ENCODE measurements around the gene SLC9A8. TPM values are rescaled to one million over a fixed set of nuclear protein-coding genes. Genes with fewer than 3 reads are reported as not detected.

Gene SLC9A8
- total RNA-seq, 1 donor from 2014 or later, result 8.8 TPM

DNA sequence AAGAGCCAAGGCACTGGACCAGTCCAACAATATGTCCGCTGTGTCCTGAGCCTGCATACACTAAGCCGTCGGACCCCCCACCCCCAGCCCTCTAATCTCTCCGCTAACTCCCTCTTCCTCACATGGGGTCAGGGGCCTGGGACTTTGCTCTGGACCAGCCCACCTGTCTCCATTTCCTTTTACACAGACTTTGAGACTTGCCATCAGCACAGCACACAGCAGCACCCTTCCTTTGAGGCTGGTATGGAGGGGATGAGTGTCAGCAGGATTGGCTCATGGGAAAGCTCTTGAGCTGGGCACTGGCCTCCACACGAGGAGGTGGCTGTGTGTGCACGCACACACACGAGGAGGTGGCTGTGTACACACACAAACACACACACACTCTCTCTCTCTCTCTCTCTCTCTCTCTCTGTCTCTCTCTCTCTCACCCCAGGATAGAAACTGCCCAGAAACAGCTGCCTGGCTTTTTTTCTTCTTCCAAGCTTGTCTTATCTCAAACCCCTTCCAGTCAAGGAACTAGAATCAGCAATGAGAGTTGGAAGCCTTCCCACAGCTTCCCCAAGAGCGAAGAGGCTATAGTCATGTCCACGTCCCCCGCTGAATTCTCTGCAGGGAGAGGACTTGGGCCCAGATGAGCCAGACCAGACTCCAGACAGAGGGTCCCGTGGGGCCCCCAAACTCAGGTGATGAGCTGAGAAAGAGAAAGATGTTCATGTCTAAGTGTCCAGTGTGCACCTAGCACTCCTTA is 18.6 kb downstream of the SLC9A8 start:
- Histone ChIP-seq H3K4me1 (no peaks in the 10 kb centered on the region), H3K9me3 (no peaks in the 10 kb centered on the region), H3K27ac (no peak overlapping the region), H3K27me3 (no peaks in the 10 kb centered on the region), H3K36me3 (peaks cover 0 to 12% of the 10 kb centered on the region in 2 donors), H3K4me3 (no peak overlapping the region)
- TF ChIP-seq POLR2A (IDR thresholded peaks at IDR 0.05) (no peak), POLR2AphosphoS5 (IDR thresholded peaks at IDR 0.05; ENCODE audit: insufficient read depth in 1 of 2, low read depth in 1 of 2) (no peak)
- TF ChIP-seq, protein P1, sequence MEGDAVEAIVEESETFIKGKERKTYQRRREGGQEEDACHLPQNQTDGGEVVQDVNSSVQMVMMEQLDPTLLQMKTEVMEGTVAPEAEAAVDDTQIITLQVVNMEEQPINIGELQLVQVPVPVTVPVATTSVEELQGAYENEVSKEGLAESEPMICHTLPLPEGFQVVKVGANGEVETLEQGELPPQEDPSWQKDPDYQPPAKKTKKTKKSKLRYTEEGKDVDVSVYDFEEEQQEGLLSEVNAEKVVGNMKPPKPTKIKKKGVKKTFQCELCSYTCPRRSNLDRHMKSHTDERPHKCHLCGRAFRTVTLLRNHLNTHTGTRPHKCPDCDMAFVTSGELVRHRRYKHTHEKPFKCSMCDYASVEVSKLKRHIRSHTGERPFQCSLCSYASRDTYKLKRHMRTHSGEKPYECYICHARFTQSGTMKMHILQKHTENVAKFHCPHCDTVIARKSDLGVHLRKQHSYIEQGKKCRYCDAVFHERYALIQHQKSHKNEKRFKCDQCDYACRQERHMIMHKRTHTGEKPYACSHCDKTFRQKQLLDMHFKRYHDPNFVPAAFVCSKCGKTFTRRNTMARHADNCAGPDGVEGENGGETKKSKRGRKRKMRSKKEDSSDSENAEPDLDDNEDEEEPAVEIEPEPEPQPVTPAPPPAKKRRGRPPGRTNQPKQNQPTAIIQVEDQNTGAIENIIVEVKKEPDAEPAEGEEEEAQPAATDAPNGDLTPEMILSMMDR (IDR thresholded peaks at IDR 0.05), result no peak
- no peak for DNase-seq (ENCODE audit: extremely low spot score in 2 of 2)
- intact Hi-C loops (cut with DNase I), result no loop called here

DNA sequence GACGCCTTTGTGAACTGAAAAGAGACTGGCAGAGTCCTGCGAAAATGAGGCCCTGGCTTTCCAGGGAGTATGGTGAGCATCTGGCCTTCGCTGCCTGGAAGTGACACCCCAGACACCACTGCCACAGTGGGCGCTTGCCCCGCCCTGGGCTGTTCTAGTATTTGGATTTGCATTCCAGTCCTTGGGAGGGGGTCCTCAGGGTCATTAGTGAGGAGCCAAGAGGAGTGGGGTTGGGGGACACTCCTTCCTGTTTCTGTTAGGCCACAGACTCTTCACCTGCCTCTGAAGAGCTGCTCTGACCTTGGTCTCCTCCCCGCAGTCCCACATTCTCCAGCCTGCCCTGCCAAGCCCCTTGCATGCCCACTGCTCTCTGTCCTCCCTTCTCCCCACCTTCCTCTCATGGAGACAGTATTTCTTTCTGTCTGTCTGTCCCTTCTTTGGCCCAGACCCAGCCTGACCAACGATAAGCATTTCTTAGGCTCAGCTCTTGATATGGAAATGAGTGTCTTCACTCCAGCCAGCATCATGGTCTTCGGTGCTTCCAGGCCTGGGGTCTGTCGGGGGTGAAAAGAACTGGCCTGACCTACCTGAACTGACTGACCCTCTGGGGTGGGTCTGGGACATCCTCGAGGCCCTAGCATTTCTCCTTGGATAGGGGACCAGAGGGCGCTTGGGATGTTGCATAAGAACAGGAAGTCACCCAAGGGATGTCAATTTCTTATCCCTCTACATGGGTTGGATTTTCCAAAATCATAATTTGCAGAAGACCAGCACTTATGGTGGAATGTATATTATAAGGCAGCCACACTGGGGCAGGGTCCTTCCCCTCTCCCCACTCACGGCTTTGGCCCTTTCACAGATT is 19.4 kb downstream of the SLC9A8 start:
- H3K9me3 ChIP-seq, result no peaks in the 10 kb centered on the region
- intact Hi-C loops (cut with DNase I), result no loop called here
- TF ChIP-seq POLR2A (IDR thresholded peaks at IDR 0.05) (no peak), POLR2AphosphoS5 (IDR thresholded peaks at IDR 0.05; ENCODE audit: insufficient read depth in 1 of 2, low read depth in 1 of 2) (no peak)
- TF ChIP-seq, protein P1 (IDR thresholded peaks at IDR 0.05), result no peak
- H3K36me3 ChIP-seq, result peaks cover 0 to 12% of the 10 kb centered on the region in 2 donors
- H3K27me3 ChIP-seq, result no peaks in the 10 kb centered on the region
- H3K4me3 ChIP-seq, result no peak overlapping the region
- no peak for DNase-seq (ENCODE audit: extremely low spot score in 2 of 2)
- no peak overlapping the region for H3K27ac ChIP-seq
- H3K4me1 ChIP-seq, result no peaks in the 10 kb centered on the region

DNA sequence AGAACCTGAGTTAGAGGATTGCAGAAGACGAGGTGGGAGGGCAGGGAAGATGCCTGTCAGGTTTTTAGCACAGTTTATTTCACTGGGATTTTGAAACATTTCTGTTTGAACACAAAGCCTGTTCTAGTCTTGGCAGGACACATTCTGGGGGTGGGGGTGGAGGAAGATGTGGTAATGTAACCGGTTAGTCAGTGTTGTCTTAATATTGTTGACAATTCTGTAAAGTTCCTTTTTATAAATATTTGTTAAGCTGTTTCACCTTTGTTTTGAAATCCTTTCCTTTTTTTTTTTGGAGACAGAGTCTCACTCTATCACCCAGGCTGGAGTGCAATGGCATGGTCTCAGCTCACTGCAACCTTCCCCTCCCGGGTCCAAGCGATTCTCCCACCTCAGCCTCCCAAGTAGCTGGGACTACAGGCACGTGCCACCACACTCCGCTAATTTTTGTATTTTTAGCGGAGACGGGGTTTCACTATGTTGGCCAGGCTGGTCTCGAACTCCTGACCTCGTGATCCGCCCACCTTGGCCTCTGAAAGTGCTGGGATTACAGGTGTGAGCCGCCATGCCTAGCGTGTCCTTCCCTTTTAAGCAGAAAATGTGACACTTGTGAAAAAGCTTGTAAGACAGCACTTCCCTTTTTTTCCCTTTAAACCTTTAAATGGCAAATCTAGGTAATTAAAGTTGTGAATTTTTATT is 20.2 kb downstream of the SLC9A8 start:
- DNase-seq (ENCODE audit: extremely low spot score in 2 of 2), result no peak
- TF ChIP-seq POLR2AphosphoS5 (IDR thresholded peaks at IDR 0.05; ENCODE audit: insufficient read depth in 1 of 2, low read depth in 1 of 2) (no peak), POLR2A (IDR thresholded peaks at IDR 0.05) (no peak)
- TF ChIP-seq, protein P1 (IDR thresholded peaks at IDR 0.05), result no peak
- Histone ChIP-seq H3K9me3 (no peaks in the 10 kb centered on the region), H3K27me3 (no peaks in the 10 kb centered on the region), H3K4me1 (no peaks in the 10 kb centered on the region), H3K27ac (no peak overlapping the region), H3K36me3 (peaks cover 0 to 12% of the 10 kb centered on the region in 2 donors), H3K4me3 (no peak overlapping the region)
- intact Hi-C loops (cut with DNase I), result no loop called here

DNA sequence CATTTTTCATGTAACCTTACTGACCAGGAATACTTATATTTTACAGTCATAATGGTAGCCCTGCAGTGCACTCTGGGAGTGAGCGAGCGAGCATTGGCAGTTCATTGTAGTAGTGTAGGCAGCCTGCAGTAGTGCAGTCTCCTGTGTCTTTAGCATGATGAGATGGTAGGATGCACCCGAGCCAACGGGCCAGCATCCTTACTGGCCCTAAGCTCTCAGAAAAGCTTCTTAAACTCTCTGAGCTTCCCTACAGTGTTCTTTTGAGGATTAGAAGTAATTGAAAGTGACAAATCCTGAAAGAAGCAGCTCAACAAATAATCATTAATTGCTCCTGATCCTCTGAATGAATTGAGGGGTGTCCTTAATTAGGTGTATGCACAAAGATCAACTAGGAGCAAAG is 20.9 kb downstream of the SLC9A8 start:
- Histone ChIP-seq H3K4me3 (no peak overlapping the region), H3K9me3 (no peaks in the 10 kb centered on the region), H3K36me3 (peaks cover 0 to 12% of the 10 kb centered on the region in 2 donors), H3K27ac (no peak overlapping the region), H3K27me3 (no peaks in the 10 kb centered on the region), H3K4me1 (no peaks in the 10 kb centered on the region)
- TF ChIP-seq, protein P1 (IDR thresholded peaks at IDR 0.05), result no peak
- TF ChIP-seq POLR2A (IDR thresholded peaks at IDR 0.05), result no peak
- TF ChIP-seq POLR2AphosphoS5 (IDR thresholded peaks at IDR 0.05; ENCODE audit: insufficient read depth in 1 of 2, low read depth in 1 of 2), result no peak
- DNase-seq (ENCODE audit: extremely low spot score in 2 of 2), result no peak
- intact Hi-C loops (cut with DNase I), result no loop called here

Data from vagina (tissue), 2 donors.